GM19372 (cell line): ENCODE measurements around the gene APOBEC3F.

Experiments
- ATAC-seq: cut with Tn5 transposase; IDR thresholded peaks from one replicate; pipeline ENCODE4 v1.9.1; 2021; ENCODE audit warnings: mild to moderate bottlenecking, low read depth, moderate library complexity; ENCODE audit not compliant: unreplicated experiment

APOBEC3F gene

GRCh38 chr22:39090426-39091064, 49.9 kb downstream of the APOBEC3F start:
- ATAC-seq = no peak

GRCh38 chr22:39091126-39092081, 50.7 kb downstream of the APOBEC3F start:
- ATAC-seq = no peak

DNA sequence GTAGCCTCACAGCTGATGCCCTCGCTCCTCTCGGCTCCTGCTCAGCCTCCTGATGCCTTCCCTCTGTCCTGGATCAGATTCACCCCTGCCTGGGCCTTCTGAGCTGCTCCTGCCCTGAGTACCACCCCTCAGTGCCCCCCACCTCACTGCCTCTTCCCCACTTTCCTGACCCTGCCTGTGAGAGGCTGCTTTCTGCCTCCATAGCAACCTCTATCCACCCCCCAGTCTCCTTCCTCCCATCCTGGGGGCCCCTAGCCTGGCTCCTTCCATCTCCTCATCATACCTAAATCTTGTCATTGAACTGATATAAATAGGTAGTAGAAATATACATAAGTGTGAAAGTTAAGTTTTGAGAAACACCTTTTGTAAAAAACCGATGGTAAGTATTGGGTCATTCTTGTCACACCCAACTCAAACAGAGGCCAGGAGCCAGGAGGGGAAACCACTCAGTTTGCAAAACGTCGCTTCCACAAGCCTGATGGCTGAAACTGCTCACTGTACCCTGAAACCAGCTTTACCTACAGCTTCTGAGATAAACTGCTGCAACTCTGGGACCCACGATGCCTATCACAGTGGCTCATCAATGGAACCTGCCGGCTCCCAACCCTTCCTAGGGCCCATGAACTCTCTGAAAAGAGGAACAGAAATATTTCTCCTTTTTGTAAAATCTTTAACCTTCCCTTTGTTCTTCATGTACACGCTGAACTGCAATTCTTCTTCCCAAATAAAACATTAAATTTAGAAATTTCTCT, 51.6 kb downstream of the APOBEC3F start:
- no peak for ATAC-seq

DNA sequence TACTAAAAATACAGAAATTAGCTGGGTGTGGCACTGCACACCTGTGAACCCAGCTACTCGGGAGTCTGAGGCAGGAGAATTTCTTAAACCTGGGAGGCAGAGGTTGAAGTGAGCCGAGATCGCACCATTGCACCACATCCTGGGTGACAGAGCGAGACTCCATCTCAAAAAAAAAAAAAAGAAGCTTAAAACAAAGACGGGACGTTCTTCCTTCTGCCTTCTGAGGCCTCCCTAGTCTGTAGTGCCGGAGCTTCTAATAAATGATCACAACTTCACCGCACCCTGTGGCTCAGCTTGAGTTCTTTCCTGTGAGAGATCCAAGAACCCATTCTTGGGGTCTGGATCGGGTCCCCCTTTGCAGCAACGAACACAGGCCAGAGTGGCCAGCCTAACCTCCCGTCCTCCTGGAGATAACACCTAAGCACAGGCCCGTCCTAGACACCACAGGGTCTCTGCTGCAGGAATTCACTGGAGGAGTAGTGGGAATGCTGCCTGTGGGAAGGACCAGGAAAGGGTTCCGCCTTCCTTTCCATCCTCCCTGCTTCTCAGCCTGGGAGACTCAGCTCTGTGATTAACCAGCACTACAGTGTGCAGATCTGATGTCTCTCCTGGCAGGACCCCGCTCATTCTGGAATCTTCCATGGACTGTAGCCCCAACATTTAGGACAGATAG, 54.2 kb downstream of the APOBEC3F start:
- ATAC-seq = no peak

GRCh38 chr22:39095971-39096370, 55.3 kb downstream of the APOBEC3F start:
- ATAC-seq = no peak

DNA sequence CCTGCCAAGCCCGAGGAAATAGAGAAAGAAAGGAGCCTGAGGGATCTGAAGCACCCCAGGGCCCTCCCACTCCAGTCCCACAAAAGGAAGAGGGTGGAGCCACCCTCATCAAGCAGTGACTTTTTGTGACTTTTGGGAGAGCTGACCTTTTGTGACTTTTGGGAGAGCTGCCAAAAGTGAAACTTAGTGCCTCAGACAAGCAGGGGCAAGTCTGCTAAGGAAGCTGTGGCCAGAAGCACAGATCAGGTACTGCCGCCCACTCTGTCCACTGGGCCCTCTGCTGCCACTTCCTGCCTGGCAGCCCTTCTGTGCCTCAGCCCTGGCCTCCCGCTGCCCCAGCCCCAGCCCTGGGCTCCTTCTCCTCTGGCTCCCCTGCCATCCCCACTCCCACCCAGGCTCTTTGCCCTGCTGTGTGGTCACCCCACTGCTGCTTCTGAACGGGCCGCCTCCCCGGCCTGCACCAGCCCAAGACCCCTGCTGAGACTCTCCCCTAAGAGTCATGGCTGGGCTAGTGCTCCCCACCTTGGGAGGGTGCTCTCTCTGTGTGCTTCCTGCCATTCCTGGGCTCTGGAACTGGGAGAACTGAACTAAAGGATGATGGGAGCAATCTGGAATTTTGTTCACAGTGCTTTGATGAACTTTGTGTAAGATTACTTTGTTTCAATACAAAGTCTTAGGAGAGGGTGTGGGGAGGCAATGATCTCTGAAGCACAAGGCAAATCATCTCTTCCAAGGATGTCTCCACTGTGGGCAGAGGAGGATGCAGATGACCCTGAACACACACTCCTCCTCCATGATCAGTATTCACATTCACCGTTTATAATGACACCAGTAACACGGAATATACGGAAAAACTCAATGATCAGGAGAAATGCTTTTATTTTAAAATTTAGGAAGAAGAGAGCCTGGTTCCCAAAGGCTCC, 56.7 kb downstream of the APOBEC3F start, which contains the start of gene APOBEC3H:
Gene APOBEC3H, plus strand, starts transcription at position 147 of the 923 bp plus-strand sequence. CDS start 3,035 bp downstream, outside the sequence.
- ATAC-seq = no peak

DNA sequence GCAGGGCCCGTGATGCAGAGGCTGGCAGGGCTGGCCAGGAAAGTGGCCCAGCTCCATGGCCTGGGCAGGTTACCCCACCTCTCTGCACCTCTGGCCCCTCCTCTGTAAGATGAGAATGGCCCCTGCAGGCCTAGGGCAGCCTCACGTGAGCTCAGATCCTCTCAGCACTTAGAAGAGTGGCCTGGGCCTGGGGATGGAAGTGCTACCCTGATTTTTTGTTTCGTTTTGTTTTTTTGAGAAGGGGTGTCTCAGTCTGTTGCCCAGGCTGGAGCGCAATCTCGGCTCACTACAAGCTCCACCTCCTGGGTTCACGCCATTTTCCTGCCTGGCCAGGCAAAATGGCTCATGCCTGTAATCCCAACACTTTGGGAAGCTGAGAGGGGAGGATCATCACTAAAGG, 57.4 kb downstream of the APOBEC3F start:
- ATAC-seq = no peak

GRCh38 chr22:39098576-39098975, 57.9 kb downstream of the APOBEC3F start:
- no peak for ATAC-seq

DNA sequence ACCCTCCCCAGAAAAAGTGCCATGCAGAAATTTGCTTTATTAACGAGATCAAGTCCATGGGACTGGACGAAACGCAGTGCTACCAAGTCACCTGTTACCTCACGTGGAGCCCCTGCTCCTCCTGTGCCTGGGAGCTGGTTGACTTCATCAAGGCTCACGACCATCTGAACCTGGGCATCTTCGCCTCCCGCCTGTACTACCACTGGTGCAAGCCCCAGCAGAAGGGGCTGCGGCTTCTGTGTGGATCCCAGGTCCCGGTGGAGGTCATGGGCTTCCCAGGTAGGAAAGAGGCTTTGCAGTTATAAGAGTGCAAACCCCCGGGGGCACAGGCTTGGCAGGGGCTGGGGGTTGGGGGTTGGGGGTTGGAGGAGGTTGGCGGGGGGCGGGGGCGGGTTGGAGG, 60.6 kb downstream of the APOBEC3F start:
- ATAC-seq = no peak

GRCh38 chr22:39103431-39103830, 62.8 kb downstream of the APOBEC3F start:
- ATAC-seq = no peak
